ENCODE results near the gene IL17RC. TPM values are rescaled to one million over a fixed set of nuclear protein-coding genes. Genes with fewer than 3 reads are reported as not detected.

IL17RC gene
- polyA plus RNA-seq, 3 donors = 8.3 to 17.9 (median 9.3) TPM

GRCh38 chr3:9917820-9918219 lies 922 bp downstream of the IL17RC start:
- TF ChIP-seq, protein P1, sequence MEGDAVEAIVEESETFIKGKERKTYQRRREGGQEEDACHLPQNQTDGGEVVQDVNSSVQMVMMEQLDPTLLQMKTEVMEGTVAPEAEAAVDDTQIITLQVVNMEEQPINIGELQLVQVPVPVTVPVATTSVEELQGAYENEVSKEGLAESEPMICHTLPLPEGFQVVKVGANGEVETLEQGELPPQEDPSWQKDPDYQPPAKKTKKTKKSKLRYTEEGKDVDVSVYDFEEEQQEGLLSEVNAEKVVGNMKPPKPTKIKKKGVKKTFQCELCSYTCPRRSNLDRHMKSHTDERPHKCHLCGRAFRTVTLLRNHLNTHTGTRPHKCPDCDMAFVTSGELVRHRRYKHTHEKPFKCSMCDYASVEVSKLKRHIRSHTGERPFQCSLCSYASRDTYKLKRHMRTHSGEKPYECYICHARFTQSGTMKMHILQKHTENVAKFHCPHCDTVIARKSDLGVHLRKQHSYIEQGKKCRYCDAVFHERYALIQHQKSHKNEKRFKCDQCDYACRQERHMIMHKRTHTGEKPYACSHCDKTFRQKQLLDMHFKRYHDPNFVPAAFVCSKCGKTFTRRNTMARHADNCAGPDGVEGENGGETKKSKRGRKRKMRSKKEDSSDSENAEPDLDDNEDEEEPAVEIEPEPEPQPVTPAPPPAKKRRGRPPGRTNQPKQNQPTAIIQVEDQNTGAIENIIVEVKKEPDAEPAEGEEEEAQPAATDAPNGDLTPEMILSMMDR (IDR thresholded peaks at IDR 0.05) = no peak
- Histone ChIP-seq H2AFZ (ENCODE audit: insufficient read depth, low read depth, low read length, poor library complexity, severe bottlenecking) (no peak overlapping the region), H3K4me3 (replicated peaks in 1 of 3; ENCODE audit: low read depth in 2 of 3, low read length in 3 of 3) (no peak overlapping the region), H3K27me3 (ENCODE audit: control insufficient read depth in 2 of 2, insufficient read depth in 2 of 2, low read length in 2 of 2) (no peaks in the 10 kb centered on the region), H3K4me2 (replicated peaks; ENCODE audit: extremely low read depth, low read length, poor library complexity, severe bottlenecking) (peak overlapping the region; percentile 92), H4K20me1 (ENCODE audit: insufficient read depth, low read length) (no peaks in the 10 kb centered on the region), H3K9me3 (replicated peaks in 1 of 2; ENCODE audit: control insufficient read depth in 1 of 2, insufficient read depth in 1 of 2, low read length in 2 of 2) (no peaks in the 10 kb centered on the region), H3K36me3 (replicated peaks in 1 of 2; ENCODE audit: control insufficient read depth in 1 of 2, insufficient read depth in 2 of 2, low read length in 2 of 2) (no peaks in the 10 kb centered on the region), H3K9ac (ENCODE audit: insufficient read depth, low read length, poor library complexity, severe bottlenecking) (no peak overlapping the region), H3K27ac (ENCODE audit: low read depth in 1 of 2, low read length in 2 of 2) (peak overlapping the region in 1 of 2 donors; percentile 61), H3K79me2 (ENCODE audit: insufficient read depth, low read length) (no peaks in the 10 kb centered on the region), H3K4me1 (ENCODE audit: control insufficient read depth in 1 of 2, insufficient read depth in 2 of 2, low read length in 2 of 2) (peaks cover 25 to 36% of the 10 kb centered on the region in 2 donors)
- H3K4me3 Mint-ChIP-seq = peak overlapping the region in 1 of 2 donors; percentile 83
- intact Hi-C loops (cut with micrococcal nuclease) = no loop called here
- H3K4me1 Mint-ChIP-seq = peaks cover 32% of the 10 kb centered on the region
- no peaks in the 10 kb centered on the region for H3K36me3 Mint-ChIP-seq
- no peaks in the 10 kb centered on the region for H3K9me3 Mint-ChIP-seq
- peaks cover 0 to 3% (median 0%) of the 10 kb centered on the region in 3 donors for H3K27me3 Mint-ChIP-seq (ENCODE audit: low read depth in 3 of 3)
- peak overlapping the region in 1 of 7 donors; percentile 28 for H3K27ac Mint-ChIP-seq
- 96% methylated on average over 9 of the region's 10 CpGs for WGBS (ENCODE audit: insufficient coverage)
- no peak for DNase-seq

GRCh38 chr3:9918261-9919038 lies 1.6 kb downstream of the IL17RC start:
- H3K36me3 Mint-ChIP-seq = no peaks in the 10 kb centered on the region
- H3K9ac ChIP-seq (ENCODE audit: insufficient read depth, low read length, poor library complexity, severe bottlenecking) = no peak overlapping the region
- H3K9me3 Mint-ChIP-seq = no peaks in the 10 kb centered on the region
- no peak overlapping the region for H2AFZ ChIP-seq (ENCODE audit: insufficient read depth, low read depth, low read length, poor library complexity, severe bottlenecking)
- no peak overlapping the region for H3K4me2 ChIP-seq (replicated peaks; ENCODE audit: extremely low read depth, low read length, poor library complexity, severe bottlenecking)
- H3K4me1 Mint-ChIP-seq = peaks cover 31% of the 10 kb centered on the region
- H3K27me3 ChIP-seq (ENCODE audit: control insufficient read depth in 2 of 2, insufficient read depth in 2 of 2, low read length in 2 of 2) = no peaks in the 10 kb centered on the region
- H3K4me1 ChIP-seq (ENCODE audit: control insufficient read depth in 1 of 2, insufficient read depth in 2 of 2, low read length in 2 of 2) = peaks cover 25 to 36% of the 10 kb centered on the region in 2 donors
- no peak for DNase-seq
- TF ChIP-seq, protein P1 (IDR thresholded peaks at IDR 0.05) = no peak
- H3K36me3 ChIP-seq (replicated peaks in 1 of 2; ENCODE audit: control insufficient read depth in 1 of 2, insufficient read depth in 2 of 2, low read length in 2 of 2) = no peaks in the 10 kb centered on the region
- H3K4me3 ChIP-seq (replicated peaks in 1 of 3; ENCODE audit: low read depth in 2 of 3, low read length in 3 of 3) = no peak overlapping the region
- no peak overlapping the region for H3K4me3 Mint-ChIP-seq
- intact Hi-C loops (cut with micrococcal nuclease) = no loop called here
- peaks cover 0 to 3% (median 0%) of the 10 kb centered on the region in 3 donors for H3K27me3 Mint-ChIP-seq (ENCODE audit: low read depth in 3 of 3)
- no peaks in the 10 kb centered on the region for H4K20me1 ChIP-seq (ENCODE audit: insufficient read depth, low read length)
- 89% methylated on average over 3 of the region's 8 CpGs for WGBS (ENCODE audit: insufficient coverage)
- H3K79me2 ChIP-seq (ENCODE audit: insufficient read depth, low read length) = no peaks in the 10 kb centered on the region
- no peak overlapping the region for H3K27ac ChIP-seq (ENCODE audit: low read depth in 1 of 2, low read length in 2 of 2)
- no peaks in the 10 kb centered on the region for H3K9me3 ChIP-seq (replicated peaks in 1 of 2; ENCODE audit: control insufficient read depth in 1 of 2, insufficient read depth in 1 of 2, low read length in 2 of 2)
- H3K27ac Mint-ChIP-seq = no peak overlapping the region
